ENCODE measurements around the gene CCDC15.
"Not testable (repeated sequence)": the region's sequence is repeated elsewhere in the genome, so short reads cannot be mapped to it uniquely, and the experiment has no call there.

The CCDC15 gene

DNA sequence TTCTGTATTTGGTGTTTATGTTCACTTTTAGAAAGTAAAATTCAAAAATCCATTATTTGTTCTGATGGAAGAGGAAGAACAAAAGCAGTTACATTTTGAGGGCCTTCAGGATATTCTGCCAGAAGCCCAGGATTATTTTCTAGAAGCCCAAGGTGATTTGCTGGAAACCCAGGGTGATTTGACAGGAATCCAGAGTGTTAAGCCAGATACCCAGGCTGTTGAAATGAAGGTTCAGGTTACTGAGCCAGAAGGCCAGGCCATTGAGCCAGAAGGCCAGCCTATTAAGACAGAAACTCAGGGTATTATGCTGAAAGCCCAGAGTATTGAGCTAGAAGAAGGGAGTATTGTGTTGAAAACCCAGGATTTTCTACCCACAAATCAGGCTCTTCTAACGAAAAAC is 33.1 kb downstream of the CCDC15 start:
- no peaks in the 10 kb centered on the region for H3K4me1 ChIP-seq (ENCODE audit: control insufficient read depth in 5 of 5, insufficient read depth in 5 of 5, low read length in 5 of 5)
- H3K9me3 ChIP-seq (ENCODE audit: control insufficient read depth in 5 of 5, low read length in 5 of 5), result peaks cover 0 to 3% (median under 1%) of the 10 kb centered on the region in 5 donors
- peaks cover 0 to 5% (median 0%) of the 10 kb centered on the region in 5 donors for H3K36me3 ChIP-seq (ENCODE audit: control insufficient read depth in 5 of 5, insufficient read depth in 5 of 5, low read length in 5 of 5)
- no peak overlapping the region for H3K4me3 ChIP-seq (ENCODE audit: low read depth in 1 of 5, low read length in 5 of 5)
- H3K27ac ChIP-seq (ENCODE audit: low read depth, low read length), result no peak overlapping the region
- H3K27me3 ChIP-seq (ENCODE audit: control insufficient read depth in 5 of 5, insufficient read depth in 4 of 5, low read length in 5 of 5), result no peaks in the 10 kb centered on the region
- no peak overlapping the region for H3K9ac ChIP-seq (ENCODE audit: low read length in 5 of 5)

DNA sequence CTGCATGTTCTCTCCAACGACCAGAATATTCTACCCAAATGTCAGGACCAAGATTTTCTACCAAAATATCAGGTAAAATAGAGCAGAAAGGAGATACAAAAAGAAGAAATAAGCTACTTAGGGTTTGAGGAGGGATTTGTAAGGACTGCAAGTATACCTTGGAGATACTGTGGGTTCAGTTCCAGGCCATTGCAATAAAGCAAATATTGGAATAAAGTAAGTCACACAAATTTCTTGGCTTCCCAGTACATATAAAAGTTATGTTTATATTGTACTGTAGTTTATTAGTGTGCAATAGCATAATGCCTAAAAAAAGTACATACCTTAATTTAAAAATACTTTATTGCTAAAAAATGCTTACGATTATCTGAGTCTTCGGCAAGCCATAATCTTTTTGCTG is 34.1 kb downstream of the CCDC15 start:
- Histone ChIP-seq H3K4me3 (ENCODE audit: low read depth in 1 of 5, low read length in 5 of 5) (no peak overlapping the region), H3K27ac (ENCODE audit: low read depth, low read length) (no peak overlapping the region), H3K4me1 (ENCODE audit: control insufficient read depth in 5 of 5, insufficient read depth in 5 of 5, low read length in 5 of 5) (no peaks in the 10 kb centered on the region), H3K9me3 (ENCODE audit: control insufficient read depth in 5 of 5, low read length in 5 of 5) (no peaks in the 10 kb centered on the region), H3K27me3 (ENCODE audit: control insufficient read depth in 5 of 5, insufficient read depth in 4 of 5, low read length in 5 of 5) (no peaks in the 10 kb centered on the region), H3K9ac (ENCODE audit: low read length in 5 of 5) (no peak overlapping the region), H3K36me3 (ENCODE audit: control insufficient read depth in 5 of 5, insufficient read depth in 5 of 5, low read length in 5 of 5) (peaks cover 0 to 2% (median 0%) of the 10 kb centered on the region in 5 donors)

DNA sequence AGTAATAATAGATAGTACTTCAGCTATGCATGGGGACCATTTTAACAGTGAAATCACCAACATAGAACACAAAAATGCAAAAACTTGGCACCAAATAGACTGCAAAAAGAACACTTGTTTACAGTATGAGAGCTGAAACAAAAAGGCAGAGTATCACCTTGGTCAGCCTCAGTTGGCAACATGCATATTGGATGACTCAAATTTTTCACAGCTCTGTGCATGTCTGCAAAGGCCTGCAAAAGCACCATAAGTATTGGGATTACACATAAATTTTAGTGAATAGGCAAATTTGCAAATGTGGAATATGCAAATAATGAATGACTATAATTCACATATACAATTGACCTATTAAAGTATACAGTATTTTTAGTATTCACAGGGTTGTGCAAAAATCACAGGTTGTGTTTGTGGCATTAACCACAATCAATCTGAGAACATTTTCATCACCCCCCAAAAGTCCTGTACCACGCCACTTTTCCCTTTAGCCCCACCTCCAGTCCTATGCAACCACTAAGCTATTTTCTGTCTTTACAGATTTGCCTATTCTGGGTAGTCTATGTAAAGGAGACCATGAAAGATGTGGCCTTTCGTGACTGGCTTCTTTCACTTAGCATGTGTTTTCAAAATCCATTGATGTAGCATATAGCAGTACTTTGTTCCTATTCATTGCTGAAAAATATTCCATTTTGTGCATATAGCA is 47.2 kb downstream of the CCDC15 start:
- Histone ChIP-seq H3K9me3 (ENCODE audit: control insufficient read depth in 5 of 5, low read length in 5 of 5) (peaks cover 0 to 10% (median 0%) of the 10 kb centered on the region in 5 donors), H3K9ac (ENCODE audit: low read length in 5 of 5) (no peak overlapping the region), H3K4me3 (ENCODE audit: low read depth in 1 of 5, low read length in 5 of 5) (no peak overlapping the region), H3K27me3 (ENCODE audit: control insufficient read depth in 5 of 5, insufficient read depth in 4 of 5, low read length in 5 of 5) (no peaks in the 10 kb centered on the region), H3K36me3 (ENCODE audit: control insufficient read depth in 5 of 5, insufficient read depth in 5 of 5, low read length in 5 of 5) (peaks cover 0 to 13% (median 8%) of the 10 kb centered on the region in 5 donors), H3K4me1 (ENCODE audit: control insufficient read depth in 5 of 5, insufficient read depth in 5 of 5, low read length in 5 of 5) (peaks cover 0 to 6% (median 4%) of the 10 kb centered on the region in 5 donors), H3K27ac (ENCODE audit: low read depth, low read length) (no peak overlapping the region)

DNA sequence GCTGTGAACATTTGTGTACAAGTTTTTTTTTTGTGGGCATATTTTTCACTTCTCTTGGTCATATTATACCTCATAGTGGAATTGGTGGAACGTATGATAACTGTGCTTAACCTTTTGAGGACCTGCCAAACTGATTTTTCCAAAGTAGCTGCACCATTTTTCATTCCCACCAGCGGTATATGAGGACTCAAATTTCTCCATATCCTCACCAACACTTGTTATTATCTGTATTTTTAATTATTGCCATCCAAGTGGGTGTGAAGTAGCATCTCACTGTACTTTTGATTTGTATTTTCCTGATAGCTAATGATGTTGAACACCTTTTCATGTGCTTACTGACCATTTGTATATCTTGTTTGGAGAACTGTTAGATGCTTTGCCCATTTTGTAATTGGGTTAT is 47.8 kb downstream of the CCDC15 start:
- H3K4me1 ChIP-seq (ENCODE audit: control insufficient read depth in 5 of 5, insufficient read depth in 5 of 5, low read length in 5 of 5), result peaks cover 0 to 6% (median 4%) of the 10 kb centered on the region in 5 donors
- no peak overlapping the region for H3K27ac ChIP-seq (ENCODE audit: low read depth, low read length)
- H3K4me3 ChIP-seq (ENCODE audit: low read depth in 1 of 5, low read length in 5 of 5), result no peak overlapping the region
- peaks cover 0 to 14% (median 8%) of the 10 kb centered on the region in 5 donors for H3K36me3 ChIP-seq (ENCODE audit: control insufficient read depth in 5 of 5, insufficient read depth in 5 of 5, low read length in 5 of 5)
- H3K27me3 ChIP-seq (ENCODE audit: control insufficient read depth in 5 of 5, insufficient read depth in 4 of 5, low read length in 5 of 5), result no peaks in the 10 kb centered on the region
- peaks cover 0 to 10% (median 0%) of the 10 kb centered on the region in 5 donors for H3K9me3 ChIP-seq (ENCODE audit: control insufficient read depth in 5 of 5, low read length in 5 of 5)
- H3K9ac ChIP-seq (ENCODE audit: low read length in 5 of 5), result no peak overlapping the region

DNA sequence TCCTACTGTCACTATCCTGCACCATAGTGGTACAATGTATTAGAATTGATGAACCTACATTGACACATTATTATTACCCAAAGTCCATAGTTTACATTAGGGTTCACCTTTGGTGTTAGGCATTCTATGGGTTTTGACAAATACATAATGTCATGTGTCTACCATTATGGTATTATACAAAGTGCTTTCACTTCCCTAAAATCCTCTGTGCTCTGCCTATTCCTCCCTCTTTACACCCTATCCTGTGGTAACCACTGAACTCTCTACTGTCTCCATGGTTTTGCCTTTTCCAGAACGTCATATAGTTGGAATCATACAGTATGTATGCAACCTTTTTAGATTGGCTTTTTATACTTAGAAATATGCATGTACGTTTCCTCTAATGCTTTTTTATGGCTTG is 51.5 kb downstream of the CCDC15 start:
- Histone ChIP-seq H3K9me3 (ENCODE audit: control insufficient read depth in 5 of 5, low read length in 5 of 5) (peaks cover 0 to 10% (median 0%) of the 10 kb centered on the region in 5 donors), H3K9ac (ENCODE audit: low read length in 5 of 5) (no peak overlapping the region), H3K4me1 (ENCODE audit: control insufficient read depth in 5 of 5, insufficient read depth in 5 of 5, low read length in 5 of 5) (no peaks in the 10 kb centered on the region), H3K27ac (ENCODE audit: low read depth, low read length) (no peak overlapping the region), H3K4me3 (ENCODE audit: low read depth in 1 of 5, low read length in 5 of 5) (no peak overlapping the region), H3K36me3 (ENCODE audit: control insufficient read depth in 5 of 5, insufficient read depth in 5 of 5, low read length in 5 of 5) (peaks cover 0 to 14% (median 8%) of the 10 kb centered on the region in 5 donors), H3K27me3 (ENCODE audit: control insufficient read depth in 5 of 5, insufficient read depth in 4 of 5, low read length in 5 of 5) (no peaks in the 10 kb centered on the region)

DNA sequence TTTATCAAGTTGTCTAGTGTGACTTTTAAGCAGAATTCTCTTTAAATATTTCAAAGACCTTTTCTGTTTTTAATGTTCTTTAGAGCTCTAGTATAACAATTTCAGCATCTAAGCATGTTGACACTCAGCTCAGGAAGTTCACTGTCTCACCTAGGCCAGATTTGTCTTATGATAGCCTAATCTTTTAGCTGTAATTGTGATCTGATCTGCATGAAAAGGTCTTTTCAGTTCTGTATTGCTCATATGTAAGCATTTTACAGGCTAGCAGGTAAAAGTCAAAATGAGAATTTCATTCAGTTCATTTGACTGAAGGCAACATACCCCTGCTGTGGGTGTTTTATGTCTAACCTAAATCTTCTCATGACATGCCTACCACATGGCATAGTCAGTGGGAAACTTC is 62.4 kb downstream of the CCDC15 start:
- no peaks in the 10 kb centered on the region for H3K27me3 ChIP-seq (ENCODE audit: control insufficient read depth in 5 of 5, insufficient read depth in 4 of 5, low read length in 5 of 5)
- H3K9me3 ChIP-seq (ENCODE audit: control insufficient read depth in 5 of 5, low read length in 5 of 5), result no peaks in the 10 kb centered on the region
- H3K27ac ChIP-seq (ENCODE audit: low read depth, low read length), result no peak overlapping the region
- no peak overlapping the region for H3K4me3 ChIP-seq (ENCODE audit: low read depth in 1 of 5, low read length in 5 of 5)
- no peak overlapping the region for H3K9ac ChIP-seq (ENCODE audit: low read length in 5 of 5)
- no peaks in the 10 kb centered on the region for H3K4me1 ChIP-seq (ENCODE audit: control insufficient read depth in 5 of 5, insufficient read depth in 5 of 5, low read length in 5 of 5)
- peaks cover 0 to 3% (median 0%) of the 10 kb centered on the region in 5 donors for H3K36me3 ChIP-seq (ENCODE audit: control insufficient read depth in 5 of 5, insufficient read depth in 5 of 5, low read length in 5 of 5)

DNA sequence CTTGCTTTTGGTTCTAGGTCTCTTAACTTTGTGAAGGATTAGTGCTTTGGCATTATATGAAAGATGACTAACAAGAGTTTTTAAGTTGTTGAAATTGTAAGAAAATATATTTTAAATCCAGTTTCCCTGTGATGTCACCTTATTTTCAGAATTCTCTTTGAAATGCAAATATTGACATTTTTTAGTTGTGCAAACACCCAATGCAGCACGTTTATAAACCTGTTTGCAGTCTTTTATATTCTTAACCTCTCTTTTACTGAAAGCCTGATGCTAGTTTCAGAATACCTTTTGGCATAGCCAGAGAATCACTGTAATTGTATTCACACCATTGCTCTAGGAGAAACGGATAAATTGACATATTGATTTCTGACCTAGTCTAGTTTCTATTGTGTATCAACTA is 66.3 kb downstream of the CCDC15 start:
- Histone ChIP-seq H3K9me3 (ENCODE audit: control insufficient read depth in 5 of 5, low read length in 5 of 5) (no peaks in the 10 kb centered on the region), H3K27me3 (ENCODE audit: control insufficient read depth in 5 of 5, insufficient read depth in 4 of 5, low read length in 5 of 5) (no peaks in the 10 kb centered on the region), H3K4me3 (ENCODE audit: low read depth in 1 of 5, low read length in 5 of 5) (no peak overlapping the region), H3K4me1 (ENCODE audit: control insufficient read depth in 5 of 5, insufficient read depth in 5 of 5, low read length in 5 of 5) (no peaks in the 10 kb centered on the region), H3K9ac (ENCODE audit: low read length in 5 of 5) (no peak overlapping the region), H3K36me3 (ENCODE audit: control insufficient read depth in 5 of 5, insufficient read depth in 5 of 5, low read length in 5 of 5) (peaks cover 0 to 3% (median 0%) of the 10 kb centered on the region in 5 donors), H3K27ac (ENCODE audit: low read depth, low read length) (no peak overlapping the region)

DNA sequence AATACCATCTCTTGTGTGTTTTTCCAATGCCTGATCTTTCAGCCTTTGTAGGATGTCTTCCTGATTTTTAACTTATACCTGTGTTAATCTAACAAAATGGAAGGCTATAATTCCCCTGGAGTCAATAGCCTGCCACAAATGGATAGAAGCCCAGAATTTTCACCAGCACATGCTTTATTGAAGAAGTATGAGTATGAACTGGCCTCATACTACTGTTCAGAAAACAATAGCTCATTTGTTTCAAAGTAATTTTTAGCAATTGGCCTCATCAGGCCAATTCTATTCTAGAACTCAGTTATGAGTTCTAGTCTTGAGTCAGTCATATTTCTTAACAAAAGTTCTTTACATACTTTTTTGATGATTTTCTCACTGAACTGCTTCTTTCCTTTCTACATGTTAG is 68.5 kb downstream of the CCDC15 start:
- Histone ChIP-seq H3K9ac (ENCODE audit: low read length in 5 of 5) (no peak overlapping the region), H3K9me3 (ENCODE audit: control insufficient read depth in 5 of 5, low read length in 5 of 5) (no peaks in the 10 kb centered on the region), H3K4me3 (ENCODE audit: low read depth in 1 of 5, low read length in 5 of 5) (no peak overlapping the region), H3K36me3 (ENCODE audit: control insufficient read depth in 5 of 5, insufficient read depth in 5 of 5, low read length in 5 of 5) (no peaks in the 10 kb centered on the region), H3K4me1 (ENCODE audit: control insufficient read depth in 5 of 5, insufficient read depth in 5 of 5, low read length in 5 of 5) (no peaks in the 10 kb centered on the region), H3K27me3 (ENCODE audit: control insufficient read depth in 5 of 5, insufficient read depth in 4 of 5, low read length in 5 of 5) (no peaks in the 10 kb centered on the region), H3K27ac (ENCODE audit: low read depth, low read length) (no peak overlapping the region)

DNA sequence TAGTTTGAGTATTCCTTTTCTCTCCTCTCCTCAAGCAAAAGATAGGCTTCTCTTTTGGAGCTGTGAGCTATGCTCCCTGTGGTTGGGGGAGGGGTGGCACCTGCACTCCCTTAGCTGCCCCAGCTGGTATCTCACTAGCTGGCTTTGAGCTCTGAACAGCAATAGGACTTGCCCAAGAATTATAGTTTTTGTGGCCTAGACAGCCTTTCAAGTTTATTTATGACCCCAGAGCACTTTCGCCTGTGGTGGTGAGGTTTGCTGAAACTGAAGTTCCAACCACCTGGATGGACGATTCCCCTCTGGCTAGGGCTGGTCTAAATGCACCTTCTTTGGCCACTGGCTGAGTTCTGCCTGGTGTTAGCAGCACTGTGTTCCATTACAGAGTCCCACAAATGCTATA is 72.0 kb downstream of the CCDC15 start:
- Histone ChIP-seq H3K27me3 (ENCODE audit: control insufficient read depth in 5 of 5, insufficient read depth in 4 of 5, low read length in 5 of 5) (no peaks in the 10 kb centered on the region), H3K4me1 (ENCODE audit: control insufficient read depth in 5 of 5, insufficient read depth in 5 of 5, low read length in 5 of 5) (no peaks in the 10 kb centered on the region), H3K9ac (ENCODE audit: low read length in 5 of 5) (no peak overlapping the region), H3K9me3 (ENCODE audit: control insufficient read depth in 5 of 5, low read length in 5 of 5) (peaks cover 0 to 3% (median 0%) of the 10 kb centered on the region in 5 donors), H3K4me3 (ENCODE audit: low read depth in 1 of 5, low read length in 5 of 5) (no peak overlapping the region), H3K27ac (ENCODE audit: low read depth, low read length) (no peak overlapping the region), H3K36me3 (ENCODE audit: control insufficient read depth in 5 of 5, insufficient read depth in 5 of 5, low read length in 5 of 5) (peaks cover 0 to 3% (median 0%) of the 10 kb centered on the region in 5 donors)

DNA sequence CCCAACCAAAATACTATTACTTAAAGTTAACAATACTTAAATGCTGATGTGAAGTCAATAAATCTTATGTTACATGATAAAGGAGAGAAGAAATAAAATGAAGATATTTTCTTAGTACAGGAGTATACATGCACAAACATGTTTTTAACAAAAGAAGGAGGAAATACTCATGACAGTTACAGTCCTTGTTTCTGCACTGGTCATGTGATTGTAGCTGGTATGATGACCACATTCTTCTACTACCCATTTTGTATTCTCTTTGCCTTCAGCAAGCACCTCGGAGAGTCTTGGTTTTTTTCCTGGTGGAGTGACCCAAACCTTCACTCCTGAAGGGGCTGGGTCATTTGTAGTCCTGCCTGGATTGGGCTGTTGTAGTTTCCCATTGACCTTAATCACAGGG is 75.4 kb downstream of the CCDC15 start:
- not testable (repeated sequence) for H3K9me3 ChIP-seq (ENCODE audit: control insufficient read depth in 5 of 5, low read length in 5 of 5); H3K27me3 ChIP-seq (ENCODE audit: control insufficient read depth in 5 of 5, insufficient read depth in 4 of 5, low read length in 5 of 5); H3K27ac ChIP-seq (ENCODE audit: low read depth, low read length); H3K4me1 ChIP-seq (ENCODE audit: control insufficient read depth in 5 of 5, insufficient read depth in 5 of 5, low read length in 5 of 5); H3K36me3 ChIP-seq (ENCODE audit: control insufficient read depth in 5 of 5, insufficient read depth in 5 of 5, low read length in 5 of 5); H3K4me3 ChIP-seq (ENCODE audit: low read depth in 1 of 5, low read length in 5 of 5); H3K9ac ChIP-seq (ENCODE audit: low read length in 5 of 5)

All from subcutaneous abdominal adipose tissue (tissue), 5 donors.